22Rv1 (cell line): ENCODE measurements around the gene SNRNP48.

ENCODE experiments used
- ZFX ChIP-seq: fragments of 450-650 bp; IDR thresholded peaks from 2 replicates; pipeline ENCODE4 v1.6.1; 2017; ENCODE audit warnings: antibody characterized with exemption, borderline replicate concordance
- TF ChIP-seq, protein P1 (sequence below): fragments of 450-650 bp; IDR thresholded peaks from 2 replicates; pipeline ENCODE4 v1.5.1; 2017; ENCODE audit warnings: mild to moderate bottlenecking

DNA sequence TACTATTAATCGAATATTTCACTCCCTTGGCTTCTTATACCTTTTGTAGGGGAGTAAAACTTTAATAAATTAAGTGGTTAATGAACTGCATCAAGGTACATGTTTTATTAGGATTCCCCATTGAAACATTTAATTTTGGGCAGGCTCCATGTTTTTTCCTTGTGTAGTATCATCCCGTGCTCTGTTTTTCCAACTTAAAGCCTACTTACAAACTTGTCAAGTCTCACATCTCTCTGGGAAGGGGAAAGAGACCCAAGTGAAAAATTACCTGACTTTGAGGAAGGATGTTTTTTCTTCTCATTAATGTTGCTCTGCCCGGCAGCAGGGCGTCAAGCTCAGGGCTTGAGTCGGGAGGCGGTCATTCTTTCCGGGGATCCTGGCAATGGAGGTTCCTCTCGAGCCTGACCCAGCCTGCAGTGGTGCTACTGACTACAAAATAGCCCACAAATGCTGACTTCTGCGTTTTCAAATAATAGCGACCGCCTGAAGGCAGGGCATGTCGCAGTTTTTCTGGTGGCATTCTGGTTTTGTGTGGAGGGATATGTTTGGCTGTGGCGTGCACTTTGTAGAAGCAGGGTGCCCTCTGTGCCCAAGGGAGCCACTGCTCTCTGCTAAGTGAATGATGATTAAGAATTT, 46.1 kb upstream of the SNRNP48 start:
- TF ChIP-seq, protein P1, sequence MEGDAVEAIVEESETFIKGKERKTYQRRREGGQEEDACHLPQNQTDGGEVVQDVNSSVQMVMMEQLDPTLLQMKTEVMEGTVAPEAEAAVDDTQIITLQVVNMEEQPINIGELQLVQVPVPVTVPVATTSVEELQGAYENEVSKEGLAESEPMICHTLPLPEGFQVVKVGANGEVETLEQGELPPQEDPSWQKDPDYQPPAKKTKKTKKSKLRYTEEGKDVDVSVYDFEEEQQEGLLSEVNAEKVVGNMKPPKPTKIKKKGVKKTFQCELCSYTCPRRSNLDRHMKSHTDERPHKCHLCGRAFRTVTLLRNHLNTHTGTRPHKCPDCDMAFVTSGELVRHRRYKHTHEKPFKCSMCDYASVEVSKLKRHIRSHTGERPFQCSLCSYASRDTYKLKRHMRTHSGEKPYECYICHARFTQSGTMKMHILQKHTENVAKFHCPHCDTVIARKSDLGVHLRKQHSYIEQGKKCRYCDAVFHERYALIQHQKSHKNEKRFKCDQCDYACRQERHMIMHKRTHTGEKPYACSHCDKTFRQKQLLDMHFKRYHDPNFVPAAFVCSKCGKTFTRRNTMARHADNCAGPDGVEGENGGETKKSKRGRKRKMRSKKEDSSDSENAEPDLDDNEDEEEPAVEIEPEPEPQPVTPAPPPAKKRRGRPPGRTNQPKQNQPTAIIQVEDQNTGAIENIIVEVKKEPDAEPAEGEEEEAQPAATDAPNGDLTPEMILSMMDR = no peak
- no peak for TF ChIP-seq ZFX
